Natural killer cell (primary cell): ENCODE measurements around the gene KIF5C. TPM values are rescaled to one million over a fixed set of nuclear protein-coding genes. Genes with fewer than 3 reads are reported as not detected.

Source experiments
- ATAC-seq, 3 donors: fragments of 150-1000 bp in 2 of 3; fragments of 200-7000 bp in 1 of 3; cut with Tn5 transposase; 1 replicate in 1 of 3; 2 replicates in 2 of 3; pipeline ENCODE4 v1.10.0; 2021; ENCODE audit warnings: mild to moderate bottlenecking in 2 of 3, moderate library complexity in 2 of 3
- DNase-seq, 2 donors: peaks; one replicate each; pipeline versions ENCODE4 v3.0.0 to v3.0.0-alpha.2; 2013 to 2021; ENCODE audit warnings: mixed read lengths in 1 of 2
- H3K27ac ChIP-seq: one replicate; pipeline ENCODE4 v1.5.1; 2013; ENCODE audit warnings: mild to moderate bottlenecking, low read length
- H3K27me3 ChIP-seq: one replicate; pipeline ENCODE4 v1.6.1; 2013; ENCODE audit warnings: low read length; ENCODE audit not compliant: control insufficient read depth, insufficient read depth
- H3K36me3 ChIP-seq: one replicate; pipeline ENCODE4 v1.6.1; 2013; ENCODE audit warnings: low read length; ENCODE audit not compliant: control insufficient read depth, insufficient read depth
- H3K4me1 ChIP-seq: one replicate; pipeline ENCODE4 v1.6.1; 2013; ENCODE audit warnings: low read length; ENCODE audit not compliant: control insufficient read depth, insufficient read depth
- H3K4me3 ChIP-seq: one replicate; pipeline ENCODE4 v1.5.1; 2013; ENCODE audit warnings: low read length
- H3K9me3 ChIP-seq: one replicate; pipeline ENCODE4 v1.6.1; 2013; ENCODE audit warnings: low read length; ENCODE audit not compliant: control insufficient read depth, insufficient read depth
- H3K27ac Mint-ChIP-seq, 2 donors: one replicate each; pipeline ENCODE4 v1.8.0; 2022; ENCODE audit warnings: mild to moderate bottlenecking in 2 of 2, mixed read lengths in 2 of 2, moderate library complexity in 1 of 2
- H3K27me3 Mint-ChIP-seq, 2 donors: one replicate each; pipeline ENCODE4 v1.8.0; 2022; ENCODE audit warnings: low read depth in 2 of 2, mixed read lengths in 2 of 2
- H3K36me3 Mint-ChIP-seq: one replicate; pipeline ENCODE4 v1.8.0; 2022; ENCODE audit warnings: mixed read lengths
- H3K4me1 Mint-ChIP-seq, 2 donors: one replicate each; pipeline ENCODE4 v1.8.0; 2022; ENCODE audit warnings: mixed read lengths in 2 of 2
- H3K4me3 Mint-ChIP-seq: one replicate; pipeline ENCODE4 v1.8.0; 2022; ENCODE audit warnings: mild to moderate bottlenecking, moderate library complexity, mixed read lengths
- H3K9me3 Mint-ChIP-seq, 2 donors: one replicate each; pipeline ENCODE4 v1.8.0; 2022; ENCODE audit warnings: mixed read lengths in 2 of 2
- WGBS: methylation state at CpG from one replicate; pipeline ENCODE4 v1.1.7; 2013; ENCODE audit warnings: missing lambda C conversion rate; ENCODE audit not compliant: insufficient coverage; 5-methylcytosine and 5-hydroxymethylcytosine counted together
- intact Hi-C: fragments of 100-400 bp; cut with micrococcal nuclease; formaldehyde crosslinking; loops from one replicate; pipeline ENCODE4 v1.14.2; 2022
- total RNA-seq, 4 donors: library from RNA; stranded (reverse); fragments of 120-200 nt in 1 of 4; gene quantifications; one replicate each; pipeline versions ENCODE4 v1.2.3 to v1.2.4, GENCODE V29; 2013 to 2022
- TF ChIP-seq, protein P1 (sequence below): fragments of 200-600 bp; IDR thresholded peaks from one replicate; pipeline ENCODE4 v1.8.0; 2022; ENCODE audit warnings: antibody characterized with exemption

Gene KIF5C
- total RNA-seq, 3 donors from 2014 or later (not counting 1 experiment from before 2014, with no cell fraction given): 0.42 to 2.7 (median 1.8) TPM

- TF ChIP-seq, protein P1, sequence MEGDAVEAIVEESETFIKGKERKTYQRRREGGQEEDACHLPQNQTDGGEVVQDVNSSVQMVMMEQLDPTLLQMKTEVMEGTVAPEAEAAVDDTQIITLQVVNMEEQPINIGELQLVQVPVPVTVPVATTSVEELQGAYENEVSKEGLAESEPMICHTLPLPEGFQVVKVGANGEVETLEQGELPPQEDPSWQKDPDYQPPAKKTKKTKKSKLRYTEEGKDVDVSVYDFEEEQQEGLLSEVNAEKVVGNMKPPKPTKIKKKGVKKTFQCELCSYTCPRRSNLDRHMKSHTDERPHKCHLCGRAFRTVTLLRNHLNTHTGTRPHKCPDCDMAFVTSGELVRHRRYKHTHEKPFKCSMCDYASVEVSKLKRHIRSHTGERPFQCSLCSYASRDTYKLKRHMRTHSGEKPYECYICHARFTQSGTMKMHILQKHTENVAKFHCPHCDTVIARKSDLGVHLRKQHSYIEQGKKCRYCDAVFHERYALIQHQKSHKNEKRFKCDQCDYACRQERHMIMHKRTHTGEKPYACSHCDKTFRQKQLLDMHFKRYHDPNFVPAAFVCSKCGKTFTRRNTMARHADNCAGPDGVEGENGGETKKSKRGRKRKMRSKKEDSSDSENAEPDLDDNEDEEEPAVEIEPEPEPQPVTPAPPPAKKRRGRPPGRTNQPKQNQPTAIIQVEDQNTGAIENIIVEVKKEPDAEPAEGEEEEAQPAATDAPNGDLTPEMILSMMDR: no peak
- WGBS: 22% methylated on average over 11 of the region's 19 CpGs
- intact Hi-C loops: no loop called here
- Mint-ChIP-seq H3K9me3 (no peaks in the 10 kb centered on the region), H3K4me3 (peak overlapping the region; percentile 84), H3K27me3 (peaks cover 31 to 40% of the 10 kb centered on the region in 2 donors), H3K36me3 (no peaks in the 10 kb centered on the region), H3K27ac (no peak overlapping the region), H3K4me1 (peaks cover 15 to 18% of the 10 kb centered on the region in 2 donors)
- Histone ChIP-seq H3K36me3 (no peaks in the 10 kb centered on the region), H3K27ac (no peak overlapping the region), H3K9me3 (no peaks in the 10 kb centered on the region), H3K27me3 (peaks cover 23% of the 10 kb centered on the region), H3K4me1 (peaks cover 10% of the 10 kb centered on the region), H3K4me3 (peak overlapping the region; percentile 18)
- peak in 1 of 3 donors; percentile 56 for ATAC-seq
- peak in 1 of 2 donors; percentile 9 for DNase-seq
These were observed 12.4 kb downstream of the KIF5C start for GRCh38 chr2:148887350-148888002.

- Mint-ChIP-seq H3K27ac (no peak overlapping the region), H3K9me3 (peaks cover 0 to under 1% of the 10 kb centered on the region in 2 donors), H3K4me1 (peaks cover 15 to 18% of the 10 kb centered on the region in 2 donors), H3K36me3 (no peaks in the 10 kb centered on the region), H3K4me3 (peak overlapping the region; percentile 84), H3K27me3 (peaks cover 28 to 34% of the 10 kb centered on the region in 2 donors)
- 4% methylated on average over 34 of the region's 34 CpGs for WGBS
- TF ChIP-seq, protein P1: no peak
- H3K27me3 ChIP-seq: peaks cover 25% of the 10 kb centered on the region
- no peaks in the 10 kb centered on the region for H3K9me3 ChIP-seq
- ATAC-seq (peak in 1 of 3 donors; percentile 62), DNase-seq (peak in 1 of 2 donors; percentile 21)
- peaks cover 10% of the 10 kb centered on the region for H3K4me1 ChIP-seq
- H3K4me3 ChIP-seq: peak overlapping the region; percentile 18
- no peak overlapping the region for H3K27ac ChIP-seq
- H3K36me3 ChIP-seq: no peaks in the 10 kb centered on the region
- intact Hi-C loops: no loop called here
These were observed 13.0 kb downstream of the KIF5C start for GRCh38 chr2:148888003-148888501.

GRCh38 chr2:148888986-148889385 lies 14.0 kb downstream of the KIF5C start:
- Mint-ChIP-seq H3K27ac (no peak overlapping the region), H3K9me3 (peaks cover 0 to 6% of the 10 kb centered on the region in 2 donors), H3K36me3 (no peaks in the 10 kb centered on the region), H3K27me3 (peaks cover 34 to 42% of the 10 kb centered on the region in 2 donors), H3K4me1 (peaks cover 15 to 18% of the 10 kb centered on the region in 2 donors), H3K4me3 (peak overlapping the region; percentile 80)
- Histone ChIP-seq H3K27me3 (peaks cover 25% of the 10 kb centered on the region), H3K27ac (no peak overlapping the region), H3K4me3 (no peak overlapping the region), H3K4me1 (peaks cover 10% of the 10 kb centered on the region), H3K9me3 (no peaks in the 10 kb centered on the region), H3K36me3 (no peaks in the 10 kb centered on the region)
- intact Hi-C loops: no loop called here
- no peak for ATAC-seq
- TF ChIP-seq, protein P1: no peak
- no peak for DNase-seq

DNA sequence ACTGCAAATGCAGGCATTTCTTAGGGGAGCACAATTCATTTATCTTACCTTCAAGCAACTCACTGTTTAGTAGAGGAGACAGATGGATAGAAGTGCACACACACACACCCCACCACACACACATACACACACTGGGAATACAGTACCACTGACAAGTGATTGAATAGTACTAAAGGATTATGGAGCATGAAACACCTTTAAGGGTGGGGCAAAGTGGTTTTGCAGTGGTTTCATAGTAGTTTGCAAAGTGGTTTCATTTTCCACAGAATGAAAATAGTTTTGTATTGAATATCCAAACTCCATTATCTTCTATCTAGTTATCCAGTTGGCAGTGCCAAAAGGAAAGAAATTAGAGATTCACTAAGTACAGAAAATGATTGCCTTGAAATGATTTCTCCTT lies 18.9 kb downstream of the KIF5C start:
- Mint-ChIP-seq H3K9me3 (peaks cover 0 to 6% of the 10 kb centered on the region in 2 donors), H3K36me3 (no peaks in the 10 kb centered on the region), H3K4me3 (no peak overlapping the region), H3K4me1 (peaks cover 0 to under 1% of the 10 kb centered on the region in 2 donors), H3K27me3 (peaks cover 17 to 19% of the 10 kb centered on the region in 2 donors), H3K27ac (no peak overlapping the region)
- TF ChIP-seq, protein P1: no peak
- Histone ChIP-seq H3K4me3 (no peak overlapping the region), H3K36me3 (no peaks in the 10 kb centered on the region), H3K27me3 (peaks cover 16% of the 10 kb centered on the region), H3K27ac (no peak overlapping the region), H3K9me3 (no peaks in the 10 kb centered on the region), H3K4me1 (no peaks in the 10 kb centered on the region)
- DNase-seq (no peak), ATAC-seq (no peak)
- intact Hi-C loops: no loop called here
